GM19238 (cell line): ENCODE results near the gene SRSF1.

Experiments
- DNase-seq: peaks from one replicate; pipeline ENCODE4 v3.0.0; 2011; ENCODE audit warnings: low spot score; ENCODE audit not compliant: insufficient read length

SRSF1 gene

GRCh38 chr17:58019039-58019438 lies 12.0 kb upstream of the SRSF1 start:
- no peak for DNase-seq

- DNase-seq = no peak
Measured at GRCh38 chr17:58010067-58010799, 3.2 kb upstream of the SRSF1 start.

GRCh38 chr17:58007781-58008706 lies 998 bp upstream of the SRSF1 start:
- no peak for DNase-seq

- no peak for DNase-seq
Measured at GRCh38 chr17:58006560-58006923, 504 bp downstream of the SRSF1 start.

- DNase-seq = no peak
Measured at GRCh38 chr17:58005728-58006559, 1.1 kb downstream of the SRSF1 start.

- DNase-seq = no peak
Measured at GRCh38 chr17:58005031-58005727, 1.9 kb downstream of the SRSF1 start.

- no peak for DNase-seq
Measured at GRCh38 chr17:58004060-58004459, 3.0 kb downstream of the SRSF1 start.

- DNase-seq = no peak
Measured at GRCh38 chr17:58002973-58003372, 4.1 kb downstream of the SRSF1 start.

GRCh38 chr17:58002154-58002948 lies 4.7 kb downstream of the SRSF1 start:
- DNase-seq = no peak

GRCh38 chr17:58001461-58002124 lies 5.5 kb downstream of the SRSF1 start:
- DNase-seq = no peak

- no peak for DNase-seq
Measured at GRCh38 chr17:57999496-58000017, 7.5 kb downstream of the SRSF1 start.

- DNase-seq = no peak
Measured at GRCh38 chr17:57999010-57999495, 8.0 kb downstream of the SRSF1 start.

- DNase-seq = no peak
Measured at GRCh38 chr17:57997085-57997809, 9.8 kb downstream of the SRSF1 start.

GRCh38 chr17:57995076-57995956 lies 11.7 kb downstream of the SRSF1 start:
- DNase-seq = peak; percentile 38

- DNase-seq = no peak
Measured at GRCh38 chr17:57994436-57994835, 12.6 kb downstream of the SRSF1 start.

- DNase-seq = no peak
Measured at GRCh38 chr17:57993471-57994365, 13.3 kb downstream of the SRSF1 start.

- DNase-seq = no peak
Measured at GRCh38 chr17:57991537-57991936, 15.5 kb downstream of the SRSF1 start.
